DMS153 treated with DMSO at 0.1 percent for 48 hours (cell line): Measurements from ENCODE around the gene ERP44.
"Not testable (repeated sequence)": the region's sequence is repeated elsewhere in the genome, so short reads cannot be mapped to it uniquely, and the experiment has no call there.

Experiments used
- DNase-seq: peaks from one replicate; lab custom pipeline; 2025; ENCODE audit not compliant: unreplicated experiment; lab: John Stamatoyannopoulos, UW

The ERP44 gene

DNA sequence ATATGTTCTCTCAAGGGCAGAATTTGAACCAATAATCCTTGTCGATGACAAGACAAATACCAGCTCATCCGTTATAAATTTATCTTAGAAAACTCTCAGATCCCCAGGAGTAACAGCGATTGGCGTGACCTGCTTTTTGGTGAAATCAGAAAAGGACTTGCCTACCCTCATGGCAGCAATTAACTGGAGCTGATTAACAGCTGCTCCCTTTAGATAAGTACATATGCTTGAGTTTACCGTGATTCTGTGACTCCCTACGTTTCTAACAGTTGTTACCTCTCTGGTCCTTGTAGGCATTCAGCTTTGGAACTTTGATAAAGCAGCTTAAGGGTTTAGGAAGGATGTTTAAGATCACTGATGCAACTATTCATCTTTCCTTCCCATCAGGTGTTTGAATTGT lies 2.8 kb upstream of the ERP44 start:
- no peak for DNase-seq

DNA sequence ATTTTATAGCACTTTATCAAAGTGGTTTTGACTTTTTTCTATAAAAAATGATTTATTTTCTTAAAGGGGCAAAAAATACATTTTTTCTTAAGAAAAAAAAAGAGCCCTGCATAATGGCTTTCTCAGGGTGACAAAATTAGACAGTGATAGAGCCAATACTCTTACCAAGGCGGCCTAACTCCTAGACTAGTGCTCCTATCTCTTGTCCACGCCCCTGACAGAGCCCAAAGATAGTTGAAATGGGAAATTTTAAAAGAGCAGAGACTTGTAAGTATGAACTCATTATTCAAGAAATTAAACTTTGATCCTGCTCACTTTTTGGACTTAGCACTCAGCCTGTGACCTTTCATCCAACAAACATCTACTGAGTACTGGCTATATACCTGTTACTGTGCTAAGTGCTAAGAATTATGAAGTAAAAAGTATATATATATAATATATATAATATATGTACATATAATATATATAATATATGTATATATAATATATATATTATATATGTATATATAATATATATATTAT lies 1.4 kb upstream of the ERP44 start:
- DNase-seq, result no peak

DNA sequence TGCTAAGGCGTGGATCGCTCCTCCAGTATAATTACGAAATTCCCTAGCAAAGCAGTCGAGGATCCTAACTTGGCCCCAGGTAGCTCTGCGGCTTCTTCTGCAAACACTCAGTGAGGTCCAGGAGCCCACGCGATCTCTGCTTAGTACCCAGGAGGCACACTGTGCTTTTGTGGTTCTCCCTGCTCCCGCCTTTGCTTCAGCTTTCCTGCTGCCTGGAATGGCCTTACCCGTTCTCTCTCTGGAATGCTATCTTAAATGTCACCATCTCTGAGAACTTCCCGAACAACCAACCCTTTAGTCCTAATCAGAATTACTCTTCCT lies 882 bp upstream of the ERP44 start:
- DNase-seq, result no peak

DNA sequence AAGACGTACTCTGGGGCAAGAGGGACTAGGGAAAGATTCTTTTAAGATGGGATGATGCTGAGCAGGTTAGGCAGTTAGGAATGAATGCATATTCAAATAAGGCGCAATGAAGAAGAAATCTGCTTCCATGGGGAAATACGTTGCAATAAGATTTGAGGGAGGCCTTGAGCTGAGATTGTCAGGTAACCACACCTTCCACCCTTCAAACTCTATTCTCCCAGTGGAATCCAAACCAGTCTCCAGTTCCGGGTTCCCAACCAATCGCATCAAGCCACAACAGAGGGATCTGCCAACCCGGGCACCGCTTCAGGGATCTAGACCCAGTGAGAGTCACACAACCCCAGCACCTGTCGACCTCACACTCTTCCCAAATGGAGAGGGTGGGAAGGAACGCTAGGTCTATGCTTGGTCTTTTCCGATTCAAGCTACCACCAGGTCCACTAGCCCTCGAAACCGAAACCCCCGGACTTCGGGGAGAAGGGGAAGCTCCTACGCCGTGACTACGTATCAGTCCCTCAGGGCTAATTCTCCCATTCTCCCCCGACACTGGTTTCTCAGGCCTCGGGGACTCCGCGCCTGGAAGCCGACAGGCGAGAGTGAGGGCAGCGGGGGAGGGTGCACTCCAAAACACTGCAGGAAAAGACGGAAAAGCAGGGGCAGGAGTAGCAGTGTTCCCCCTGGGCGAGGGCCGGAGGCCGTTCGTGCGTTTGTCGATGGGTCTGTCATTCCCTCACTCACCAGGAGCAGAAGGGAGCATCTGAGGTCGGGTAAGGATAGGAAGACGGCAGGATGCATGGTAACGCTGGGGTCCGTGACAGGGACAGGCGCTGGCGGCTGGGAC lies 534 bp downstream of the ERP44 start:
- DNase-seq, result peak; percentile 24

DNA sequence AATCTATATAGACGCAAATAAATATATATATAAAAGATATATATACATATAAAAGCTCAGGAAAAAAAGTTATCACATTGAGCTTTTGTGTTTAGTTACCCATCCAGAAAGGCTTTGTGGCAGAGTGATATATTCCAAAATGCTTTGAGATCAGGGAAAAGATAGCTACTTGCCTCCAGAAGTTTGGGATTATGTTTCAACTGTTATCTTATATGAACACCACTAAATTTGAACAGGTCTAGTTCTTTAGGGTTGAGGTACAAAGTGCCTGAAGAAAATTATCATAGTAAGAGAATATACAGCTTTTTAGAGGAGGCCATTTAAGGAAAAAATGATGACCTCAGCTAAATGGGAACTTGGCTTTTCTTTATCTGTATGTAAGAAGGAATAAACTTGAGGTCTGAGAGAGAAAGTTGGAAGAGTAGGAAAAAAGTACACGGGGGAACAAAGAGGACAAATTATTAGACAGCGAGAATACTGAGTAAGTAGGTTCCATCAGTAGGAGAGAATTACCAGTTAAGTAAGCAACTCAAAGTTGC lies 2.4 kb downstream of the ERP44 start:
- DNase-seq, result no peak

DNA sequence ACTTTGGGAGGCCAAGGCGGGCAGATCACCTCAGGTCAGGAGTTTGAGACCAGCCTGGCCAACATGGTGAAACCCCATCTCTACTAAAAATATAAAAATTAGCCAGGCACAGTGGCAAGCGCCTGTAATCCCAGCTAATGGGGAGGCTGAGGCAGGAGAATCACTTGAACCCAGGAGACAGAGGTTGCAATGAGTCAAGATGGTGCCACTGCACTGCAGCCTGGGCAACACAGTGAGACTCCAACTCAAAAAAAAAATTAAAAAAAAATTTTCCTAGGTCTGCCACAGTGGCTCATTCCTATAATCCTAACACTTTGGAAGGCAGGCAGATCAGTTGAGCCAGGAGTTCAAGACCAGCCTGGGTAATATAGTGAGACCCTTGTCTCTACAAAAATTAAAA lies 4.4 kb downstream of the ERP44 start:
- DNase-seq, result not testable (repeated sequence)

DNA sequence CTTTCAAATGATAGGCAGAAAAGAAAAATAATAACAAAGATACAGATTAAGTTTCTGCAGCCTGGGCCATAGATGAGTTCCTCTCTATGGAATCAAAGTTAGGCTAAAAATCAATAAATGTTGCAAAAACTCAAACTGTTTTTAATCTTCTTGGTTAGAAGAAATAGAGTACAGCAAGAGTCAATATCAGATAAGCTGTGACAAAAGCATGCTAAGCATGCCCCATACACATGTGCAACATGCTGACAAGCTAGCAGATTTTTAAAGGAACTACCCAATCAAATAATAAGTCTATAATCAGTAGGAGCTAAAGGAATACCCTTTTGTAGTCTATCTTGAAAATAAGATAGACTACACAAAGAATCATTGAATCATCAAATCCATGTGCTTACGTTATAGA lies 6.7 kb downstream of the ERP44 start:
- DNase-seq, result no peak

DNA sequence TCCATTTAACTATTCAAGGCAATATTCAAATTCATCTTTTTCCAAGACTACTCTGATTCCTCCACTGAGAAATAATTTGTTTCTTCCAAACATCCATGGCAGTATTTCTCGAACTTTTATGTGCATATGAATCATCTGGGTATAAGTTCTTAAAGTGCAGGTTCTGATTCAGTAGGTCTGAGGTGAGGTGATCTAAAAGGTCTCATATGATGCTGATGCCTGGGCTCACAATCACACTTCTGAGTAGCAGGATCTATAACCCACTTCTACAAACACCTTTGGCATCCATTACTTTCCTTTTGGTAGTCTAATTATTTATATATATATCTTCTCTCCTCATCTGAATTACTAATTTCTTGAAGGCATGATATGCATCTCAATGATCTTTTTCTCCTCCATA lies 7.2 kb downstream of the ERP44 start:
- no peak for DNase-seq

DNA sequence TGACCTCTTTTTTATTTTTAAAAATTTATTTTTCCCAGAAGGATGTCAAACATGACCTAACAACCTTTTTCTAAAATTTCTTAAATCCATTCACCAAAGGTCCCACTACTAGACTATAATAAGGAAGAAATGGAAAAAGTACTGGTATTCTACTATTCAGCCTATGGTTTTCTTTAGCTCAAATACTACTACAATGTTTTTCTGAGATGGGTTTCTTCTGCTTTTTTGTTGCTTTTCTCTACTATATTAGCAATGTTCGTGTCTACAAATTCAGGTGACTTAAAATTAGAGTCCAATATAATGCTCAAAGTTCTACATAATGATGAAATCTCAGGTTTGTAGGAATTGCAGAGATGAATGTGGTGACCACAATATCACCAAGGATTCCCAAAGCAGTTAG lies 7.9 kb downstream of the ERP44 start:
- DNase-seq, result no peak

DNA sequence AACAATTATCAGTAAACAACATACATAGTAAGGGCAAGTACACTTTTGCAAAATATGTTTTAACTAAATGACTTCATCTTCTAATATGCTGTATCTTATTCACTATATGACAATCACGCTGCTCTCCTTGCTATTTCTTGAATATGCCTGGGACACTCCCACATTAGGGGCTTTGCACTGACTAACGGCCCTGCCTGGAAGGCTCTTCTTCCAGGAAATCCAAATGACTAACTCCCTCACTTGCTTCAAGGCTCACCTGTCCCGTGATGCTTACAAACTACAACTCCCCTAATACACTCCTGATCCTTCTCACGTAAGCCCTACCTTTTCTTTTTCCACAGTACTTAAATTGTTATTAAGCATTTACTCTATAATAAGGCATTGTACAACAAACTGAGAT lies 10.6 kb downstream of the ERP44 start:
- DNase-seq, result no peak

DNA sequence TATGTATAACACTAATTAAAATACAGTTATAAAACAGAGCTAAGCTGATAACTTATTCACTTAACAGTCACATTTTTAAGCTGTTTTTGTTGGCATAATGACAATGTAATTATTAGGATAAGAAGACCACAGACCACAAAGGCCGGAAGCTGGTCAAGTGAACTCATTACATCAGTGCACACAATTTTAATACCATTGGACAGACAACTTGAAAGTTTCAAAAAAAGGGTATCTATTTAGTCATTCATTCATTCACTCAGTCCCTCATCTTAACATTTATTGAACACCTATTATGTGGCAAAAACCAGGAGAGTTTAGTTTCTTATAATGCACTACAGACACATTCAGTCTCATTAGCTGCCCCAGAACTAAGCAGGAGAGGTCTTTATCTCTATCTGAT lies 11.6 kb downstream of the ERP44 start:
- DNase-seq, result no peak

DNA sequence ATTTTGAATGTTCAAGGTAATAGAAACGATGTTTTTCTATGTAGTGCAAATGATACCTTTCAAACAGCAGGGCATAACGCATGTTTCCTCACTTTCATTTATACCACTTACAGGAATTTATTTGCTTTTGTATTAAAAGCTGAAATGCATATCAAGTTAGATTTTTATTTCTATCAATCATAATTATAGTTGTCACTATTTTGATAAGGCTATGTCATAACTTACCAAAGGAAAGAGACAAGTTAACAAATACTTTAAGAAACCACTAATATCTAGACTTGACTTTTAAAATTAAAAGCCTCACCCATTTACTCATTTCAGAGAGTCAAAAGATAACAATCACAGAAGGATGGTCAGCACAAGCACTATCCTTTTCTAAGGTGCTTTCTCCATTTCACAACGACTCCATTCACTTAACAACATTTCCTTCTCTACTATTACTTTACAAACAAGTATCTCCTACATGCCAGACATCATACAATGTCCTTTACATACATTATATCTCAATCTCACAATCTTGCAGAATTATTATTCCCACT lies 12.6 kb downstream of the ERP44 start:
- DNase-seq, result no peak

DNA sequence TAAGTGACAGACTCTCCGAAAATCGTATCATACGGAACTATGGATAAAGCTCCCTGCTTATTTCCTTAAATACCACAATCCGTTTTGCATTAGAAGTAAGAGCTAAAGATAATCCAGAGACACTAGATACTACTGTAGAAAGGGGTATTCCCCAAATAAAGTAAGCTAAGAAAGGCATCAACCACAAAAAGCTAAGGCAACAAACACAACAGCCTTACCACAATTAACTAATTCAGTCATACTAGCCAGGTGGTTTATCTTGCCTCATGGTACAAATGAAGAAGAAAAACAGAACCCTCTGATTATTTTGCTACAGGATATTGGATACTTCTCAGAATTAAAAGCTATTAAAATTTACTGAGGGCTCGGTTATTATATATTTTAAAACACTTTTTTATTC lies 14.1 kb downstream of the ERP44 start:
- DNase-seq, result no peak

DNA sequence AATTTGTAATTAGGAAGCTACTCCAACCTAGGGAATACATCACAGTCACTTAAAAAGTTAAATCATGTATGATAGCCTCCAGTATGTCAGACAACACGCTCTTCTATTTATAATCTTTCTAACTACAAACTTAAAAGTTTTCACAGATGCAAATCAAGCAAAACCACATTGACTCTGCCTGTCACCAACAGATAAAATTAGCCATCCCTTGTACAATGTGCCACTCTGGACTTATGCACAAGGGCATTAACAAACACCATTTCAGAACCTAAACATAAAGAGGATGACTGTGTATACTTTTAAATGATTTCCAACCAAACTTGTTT lies 14.7 kb downstream of the ERP44 start:
- DNase-seq, result no peak

DNA sequence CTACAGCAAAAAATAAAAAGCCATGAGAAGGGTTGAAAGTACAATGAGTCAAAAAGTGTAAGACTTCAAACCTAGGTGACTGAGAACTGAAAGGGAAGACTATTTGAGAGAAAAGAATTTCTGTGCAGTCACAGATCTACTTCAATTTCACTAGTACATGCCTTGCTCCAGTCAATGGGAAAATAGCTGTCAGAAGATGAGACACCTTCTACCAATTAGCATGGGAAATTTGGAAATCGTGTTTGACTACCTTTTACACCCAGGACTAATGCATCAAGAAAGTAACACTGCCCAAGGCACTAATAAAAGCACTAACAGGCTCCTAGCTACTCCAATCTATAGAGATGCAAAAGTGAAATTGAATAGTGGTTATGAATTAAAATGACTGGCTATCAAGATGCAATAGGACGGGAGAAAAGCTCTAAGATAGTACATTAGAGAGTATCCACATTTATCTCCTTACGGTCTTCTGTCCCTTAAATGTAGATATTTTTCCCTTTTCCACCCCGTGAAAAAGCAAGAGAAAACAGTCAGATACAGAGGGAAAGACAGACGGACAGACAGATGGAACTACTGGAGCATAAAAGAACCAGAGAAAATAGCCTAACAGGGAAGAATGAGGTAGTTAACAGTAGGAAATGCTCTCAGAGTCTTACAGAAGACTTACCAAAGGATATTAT lies 15.2 kb downstream of the ERP44 start:
- DNase-seq, result no peak

DNA sequence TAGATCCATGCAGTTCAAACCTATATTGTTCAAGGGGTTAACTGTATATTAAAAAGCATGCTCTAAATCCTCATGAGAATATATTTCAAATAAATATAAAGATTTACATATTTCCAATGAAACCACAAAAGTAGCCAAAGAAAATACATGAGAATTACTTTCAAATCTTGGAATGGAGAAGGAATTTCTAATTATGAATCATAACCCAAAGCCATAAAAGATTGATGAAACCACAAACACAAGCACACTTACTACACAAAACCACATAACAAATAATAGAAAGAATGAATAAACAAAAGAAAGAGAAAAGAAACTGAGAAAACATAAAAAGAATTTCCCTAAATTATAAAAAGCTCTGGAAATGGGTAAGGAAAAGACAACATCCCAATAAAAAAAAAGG lies 16.0 kb downstream of the ERP44 start:
- DNase-seq, result no peak

DNA sequence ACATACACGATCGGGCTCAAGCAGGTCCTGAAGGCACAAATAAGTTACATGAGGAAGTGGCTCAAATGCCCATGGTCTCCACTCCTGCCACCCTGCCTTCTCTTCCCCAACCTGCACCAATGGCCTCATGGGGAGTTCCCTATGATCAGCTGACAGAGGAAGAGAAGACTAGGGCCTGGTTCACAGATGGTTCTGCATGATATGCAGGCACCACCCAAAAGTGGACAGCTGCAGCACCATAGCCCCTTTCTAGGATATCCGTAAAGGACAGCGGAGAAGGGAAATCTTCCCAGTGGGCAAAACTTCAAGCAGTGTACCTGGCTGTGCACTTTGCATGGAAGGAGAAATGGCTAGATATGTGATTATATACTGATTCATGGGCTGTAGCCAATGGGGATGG lies 22.5 kb downstream of the ERP44 start:
- DNase-seq, result not testable (repeated sequence)

DNA sequence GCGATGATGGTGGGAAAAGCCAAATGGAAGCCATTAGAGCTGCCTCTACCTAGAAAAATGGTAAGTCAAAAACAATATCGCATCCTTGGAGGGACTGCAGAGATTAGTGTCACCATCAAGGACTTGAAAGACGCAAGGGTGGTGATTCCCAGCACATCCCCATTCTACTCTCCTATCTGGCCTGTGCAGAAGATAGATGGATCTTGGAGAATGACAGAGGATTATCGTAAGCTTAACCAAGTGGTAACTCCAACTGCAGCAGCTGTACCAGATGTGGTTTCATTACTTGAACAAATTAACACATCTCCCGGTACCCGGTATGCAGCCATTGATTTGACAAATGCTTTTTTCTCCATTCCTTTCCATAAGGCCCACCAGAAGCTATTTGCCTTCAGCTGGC lies 23.8 kb downstream of the ERP44 start:
- no peak for DNase-seq

DNA sequence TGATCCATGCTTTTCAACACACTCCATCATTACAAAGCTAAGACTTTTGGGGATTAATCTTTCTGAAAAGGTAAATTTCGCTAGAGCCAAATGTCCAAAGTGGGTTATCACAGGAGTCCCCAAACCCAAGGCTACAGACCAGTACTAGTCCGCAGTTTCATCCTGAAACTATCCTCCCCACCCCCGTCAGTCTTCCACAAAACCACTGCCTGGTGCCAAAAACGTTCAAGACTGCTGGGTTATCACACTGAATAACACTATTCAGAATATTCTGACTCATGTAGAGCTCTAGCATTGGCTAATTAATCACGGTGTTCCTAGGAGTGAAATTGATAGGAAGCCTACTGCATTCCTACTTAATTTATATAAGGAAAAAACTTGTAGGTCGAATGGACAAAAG lies 24.7 kb downstream of the ERP44 start:
- DNase-seq, result no peak

DNA sequence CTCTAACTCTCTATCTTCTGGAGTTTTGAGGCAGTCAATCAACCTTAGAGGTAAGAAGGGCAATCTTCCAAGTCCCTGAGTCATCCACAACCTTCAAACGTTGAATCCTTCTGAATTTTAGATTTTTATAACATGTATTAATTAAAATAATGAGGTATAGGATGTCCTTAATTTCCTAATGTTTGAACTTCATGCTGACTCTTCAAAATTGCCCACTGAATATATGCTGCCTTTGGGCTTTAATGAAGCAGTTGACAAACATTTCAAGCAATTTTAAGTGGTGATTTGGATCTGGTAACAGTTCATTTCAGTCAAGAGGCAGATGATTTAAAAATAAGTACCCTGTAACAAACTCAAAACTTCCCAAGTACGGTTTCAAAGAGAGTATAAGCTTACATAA lies 26.0 kb downstream of the ERP44 start:
- DNase-seq, result no peak

DNA sequence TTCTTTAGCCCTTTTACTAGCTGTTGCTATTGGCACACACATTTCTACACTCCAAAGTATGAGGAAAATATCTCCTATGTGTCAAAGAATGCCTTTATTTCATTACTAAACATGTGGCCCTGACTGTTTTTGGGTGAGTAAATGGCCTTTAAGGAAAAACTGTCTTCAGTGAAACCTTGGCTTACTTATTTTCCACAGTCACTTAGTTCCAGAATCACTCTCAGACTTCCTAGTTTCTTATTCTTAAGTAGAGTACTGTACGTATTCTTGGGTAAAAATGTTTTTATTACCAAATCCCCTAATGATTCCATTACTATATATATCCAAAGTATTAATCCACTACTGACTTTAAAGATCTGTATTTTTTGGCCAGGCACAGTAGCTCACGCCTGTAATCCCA lies 27.5 kb downstream of the ERP44 start:
- DNase-seq, result no peak
